Right lobe of liver (tissue), 6 donors: ENCODE results near the gene CLDN19. TPM values are rescaled to one million over a fixed set of nuclear protein-coding genes. Genes with fewer than 3 reads are reported as not detected.
"Not testable (repeated sequence)": the region's sequence is repeated elsewhere in the genome, so short reads cannot be mapped to it uniquely, and the experiment has no call there.

Experiments
- ATAC-seq, 4 donors: fragments of 200-7000 bp; cut with Tn5 transposase; one replicate each; pipeline ENCODE4 v1.9.1; 2020; ENCODE audit warnings: mild to moderate bottlenecking in 4 of 4, moderate library complexity in 4 of 4
- DNase-seq, 3 donors: peaks; one replicate each; pipeline ENCODE4 v3.0.0-alpha.2; 2020
- H3K27ac ChIP-seq, 3 donors: fragments of 200-600 bp; one replicate each; pipeline ENCODE4 v1.8.0; 2022
- H3K27me3 ChIP-seq, 2 donors: fragments of 200-600 bp; one replicate each; pipeline ENCODE4 v1.8.0; 2022
- H3K36me3 ChIP-seq, 4 donors: fragments of 200-600 bp; sonication (generic) in 1 of 4; one replicate each; pipeline versions ENCODE4 v1.5.1 to v1.8.0; 2017 to 2022; ENCODE audit warnings: control low read depth in 1 of 4
- H3K4me1 ChIP-seq, 4 donors: fragments of 200-600 bp; sonication (generic) in 1 of 4; one replicate each; pipeline versions ENCODE4 v1.5.1 to v1.8.0; 2017 to 2022; ENCODE audit warnings: control low read depth in 1 of 4
- H3K4me3 ChIP-seq, 3 donors: fragments of 200-600 bp; one replicate each; pipeline ENCODE4 v1.8.0; 2022
- H3K9me3 ChIP-seq, 4 donors: fragments of 200-600 bp; sonication (generic) in 1 of 4; one replicate each; pipeline versions ENCODE4 v1.5.1 to v1.8.0; 2017 to 2022; ENCODE audit warnings: control low read depth in 1 of 4
- CTCF ChIP-seq, 4 donors: fragments of 200-600 bp in 3 of 4; fragments of 450-650 bp in 1 of 4; IDR thresholded peaks; one replicate each; pipeline versions ENCODE4 v1.5.1 to v1.8.0; 2016 to 2022; ENCODE audit warnings: antibody characterized with exemption in 4 of 4, mild to moderate bottlenecking in 2 of 4
- POLR2A ChIP-seq: fragments of 450-650 bp; IDR thresholded peaks from one replicate; pipeline ENCODE4 v1.6.1; 2017; ENCODE audit warnings: antibody characterized with exemption, mild to moderate bottlenecking
- WGBS: methylation state at CpG from one replicate; pipeline ENCODE4 v1.1.6; 2018; ENCODE audit warnings: low coverage, low lambda C conversion rate; ENCODE audit not compliant: insufficient coverage; ENCODE audit errors: missing lambda C conversion rate; 5-methylcytosine and 5-hydroxymethylcytosine counted together
- intact Hi-C, 2 donors: fragments of 100-400 bp; cut with DNase I; formaldehyde crosslinking; loops; one replicate each; pipeline versions ENCODE4 v1.11.2 to v1.14.1; 2022
- total RNA-seq, 6 experiments: library from RNA; depleted of rRNA in 2 of 6; stranded (reverse); fragments of >200 nt in 2 of 6; fragmentation: NEBNext Ultra II Directional in 3 of 6; extraction: Animal tissue kit (Norgen Biotek cat#: 25700) in 3 of 6; gene quantifications; one replicate each; pipeline versions ENCODE4 v1.1.0 to v1.2.4, GENCODE V29; 2016 to 2023
- donor health status: DM: no; HTN: yes; CAD: no.
- donor health status: DM: no; HTN: no; CAD: no.
- donor health status: DM: no; HTN: no; CAD: no.
- donor health status: DM: no; HTN: yes; CAD: no.
- donor health status: DM: no; HTN: yes; CAD: no.

The CLDN19 gene
- total RNA-seq, 6 experiments from 2014 or later: 1.0 TPM; not detected in 5

- Histone ChIP-seq H3K36me3 (peaks cover 0 to 78% (median 28%) of the 10 kb centered on the region in 4 donors), H3K27ac (no peak overlapping the region), H3K27me3 (no peaks in the 10 kb centered on the region), H3K4me3 (no peak overlapping the region), H3K9me3 (no peaks in the 10 kb centered on the region), H3K4me1 (no peaks in the 10 kb centered on the region)
- whole genome bisulfite sequencing: 66% methylated on average over 11 of the region's 17 CpGs
- DNase-seq (no peak), ATAC-seq (peak; percentile 83 to 91 (median 90))
- no peak for TF ChIP-seq POLR2A
- peak; percentile 66 to 76 (median 69) for TF ChIP-seq CTCF (IDR thresholded peaks at IDR 0.05)
- intact Hi-C loops: loop anchor here (5.0 to 10.0 kb wide), 2 partner anchors 180 to 612 kb away; no protein-coding TSS in a partner anchor
Observed at GRCh38 chr1:42756956-42757891, 17.2 kb upstream of the CLDN19 start.

GRCh38 chr1:42753070-42753469 is 13.0 kb upstream of the CLDN19 start:
- Histone ChIP-seq H3K27me3 (no peaks in the 10 kb centered on the region), H3K4me3 (no peak overlapping the region), H3K27ac (no peak overlapping the region), H3K4me1 (no peaks in the 10 kb centered on the region), H3K36me3 (peaks cover 0 to 62% (median 28%) of the 10 kb centered on the region in 4 donors), H3K9me3 (no peaks in the 10 kb centered on the region)
- ATAC-seq: no peak
- intact Hi-C loops: loop anchor here in 1 of 2 donors (10.0 kb wide), 1 partner anchor 608 kb away; no protein-coding TSS in a partner anchor
- no peak for DNase-seq
- WGBS: 37% methylated on average over 1 of the region's 1 CpG
- TF ChIP-seq CTCF (IDR thresholded peaks at IDR 0.05): no peak
- TF ChIP-seq POLR2A: no peak

- ATAC-seq (no peak), DNase-seq (no peak)
- H3K36me3 ChIP-seq: peaks cover 0 to 54% (median 24%) of the 10 kb centered on the region in 4 donors
- TF ChIP-seq POLR2A: no peak
- no peak for TF ChIP-seq CTCF (IDR thresholded peaks at IDR 0.05)
- intact Hi-C loops: loop anchor here in 1 of 2 donors (10.0 kb wide), 1 partner anchor 607 kb away; no protein-coding TSS in a partner anchor
- H3K27ac ChIP-seq: no peak overlapping the region
- no peaks in the 10 kb centered on the region for H3K27me3 ChIP-seq
- H3K9me3 ChIP-seq: no peaks in the 10 kb centered on the region
- 70% methylated on average over 2 of the region's 6 CpGs for WGBS
- no peak overlapping the region for H3K4me3 ChIP-seq
- no peaks in the 10 kb centered on the region for H3K4me1 ChIP-seq
Observed at GRCh38 chr1:42752284-42752683, 12.2 kb upstream of the CLDN19 start.

- H3K9me3 ChIP-seq, H3K27ac ChIP-seq, ATAC-seq, H3K4me1 ChIP-seq, H3K4me3 ChIP-seq, DNase-seq, H3K27me3 ChIP-seq: not testable (repeated sequence)
- intact Hi-C loops: loop anchor here in 1 of 2 donors (10.0 kb wide), 1 partner anchor 607 kb away; no protein-coding TSS in a partner anchor
- H3K36me3 ChIP-seq: peaks cover 0 to 51% (median 24%) of the 10 kb centered on the region in 4 donors
- 89% methylated on average over 8 of the region's 8 CpGs for WGBS
Observed at GRCh38 chr1:42751511-42752070, 11.6 kb upstream of the CLDN19 start.
